K562 (cell line): Measurements from ENCODE around the gene MPV17L2.

Experiments
- ETV5 ChIP-seq: sonication (generic); formaldehyde crosslinking; IDR thresholded peaks from 2 replicates; pipeline ENCODE4 v1.4.0; 2020; ENCODE audit warnings: low read depth, mild to moderate bottlenecking, missing genetic modification reagents
- KAT2B ChIP-seq: IDR thresholded peaks from one replicate; pipeline ENCODE4 v1.6.1; 2012; ENCODE audit warnings: low read depth, mild to moderate bottlenecking, control low read depth, inconsistent platforms, low read length, moderate library complexity
- POLR2A ChIP-seq: fragments of 450-650 bp; conservative IDR thresholded peaks from 2 replicates; pipeline ENCODE4 v1.6.1; 2016
- TAF1 ChIP-seq: IDR thresholded peaks from 2 replicates; pipeline ENCODE4 v1.6.1; 2011; ENCODE audit warnings: mild to moderate bottlenecking, low read length, moderate library complexity; ENCODE audit not compliant: insufficient read depth, control insufficient read depth, severe bottlenecking; ENCODE audit errors: extremely low read depth
- ZNF232 ChIP-seq: sonication (generic); formaldehyde crosslinking; IDR thresholded peaks from 2 replicates; pipeline ENCODE4 v1.8.0; 2022; ENCODE audit warnings: mild to moderate bottlenecking, missing genetic modification reagents
- ZNF274 ChIP-seq: IDR thresholded peaks from 2 replicates; pipeline ENCODE4 v1.6.1; 2011; ENCODE audit warnings: low read depth, mild to moderate bottlenecking, low read length, moderate library complexity, borderline replicate concordance
- ZNF589 ChIP-seq: fragments of 200-800 bp; sonication (Bioruptor generic); IDR thresholded peaks from 2 replicates; pipeline ENCODE4 v1.6.1; 2016; ENCODE audit warnings: low read depth, missing genetic modification characterization, missing compliant biosample characterization
- TF ChIP-seq, protein P1 (sequence below): fragments of 450-650 bp; IDR thresholded peaks from 2 replicates; pipeline ENCODE4 v1.7.1; 2018; ENCODE audit warnings: mild to moderate bottlenecking, low read depth; ENCODE audit not compliant: partially characterized antibody
- TF ChIP-seq, protein P2 (sequence below): sonication (generic); formaldehyde crosslinking; IDR thresholded peaks from 2 replicates; pipeline ENCODE4 v1.9.0; 2022; ENCODE audit warnings: mild to moderate bottlenecking, missing genetic modification reagents
- TF ChIP-seq, protein P3 (sequence below): fragments of 250-450 bp; sonication (Bioruptor Pico); IDR thresholded peaks from 2 replicates; pipeline ENCODE4 v1.8.0; 2021; ENCODE audit warnings: moderate library complexity, mild to moderate bottlenecking, inconsistent platforms
- TF ChIP-seq, protein P4 (sequence below): fragments of 250-450 bp; sonication (Bioruptor Pico); IDR thresholded peaks from 2 replicates; pipeline ENCODE4 v1.5.0; 2021; ENCODE audit warnings: mild to moderate bottlenecking, moderate library complexity
- TF ChIP-seq, protein P5 (sequence below), 3 experiments: IDR thresholded peaks in 2 of 3; conservative IDR thresholded peaks in 1 of 3; 2 replicates each; pipeline ENCODE4 v1.5.1; 2011 to 2012; ENCODE audit warnings: low read length in 3 of 3, mild to moderate bottlenecking in 3 of 3, control low read depth in 2 of 3, improper control_type of control experiment in 1 of 3, inconsistent platforms in 1 of 3, low read depth in 1 of 3, mixed read lengths in 1 of 3, moderate library complexity in 1 of 3; ENCODE audit not compliant: insufficient read depth in 2 of 3

DNA sequence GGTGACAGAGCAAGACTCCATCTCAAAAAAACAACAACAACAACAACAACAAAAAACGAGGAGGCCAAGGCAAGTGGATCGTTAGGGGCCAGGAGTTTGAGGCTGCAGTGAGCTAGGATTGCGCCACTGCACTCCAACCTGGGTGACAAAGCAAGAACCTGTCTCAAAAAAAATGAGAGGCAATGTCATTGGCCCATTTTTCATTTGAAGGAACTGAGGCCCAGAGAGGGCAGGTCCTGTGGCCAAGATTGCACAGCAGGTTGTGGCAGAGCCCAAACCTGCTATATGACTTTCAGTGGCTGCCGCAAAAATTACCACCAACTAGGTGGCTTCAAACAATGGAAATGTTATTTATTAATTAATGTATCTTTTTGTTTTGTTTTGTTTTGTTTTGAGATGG, 34.6 kb upstream of the MPV17L2 start:
- TF ChIP-seq, protein P1, sequence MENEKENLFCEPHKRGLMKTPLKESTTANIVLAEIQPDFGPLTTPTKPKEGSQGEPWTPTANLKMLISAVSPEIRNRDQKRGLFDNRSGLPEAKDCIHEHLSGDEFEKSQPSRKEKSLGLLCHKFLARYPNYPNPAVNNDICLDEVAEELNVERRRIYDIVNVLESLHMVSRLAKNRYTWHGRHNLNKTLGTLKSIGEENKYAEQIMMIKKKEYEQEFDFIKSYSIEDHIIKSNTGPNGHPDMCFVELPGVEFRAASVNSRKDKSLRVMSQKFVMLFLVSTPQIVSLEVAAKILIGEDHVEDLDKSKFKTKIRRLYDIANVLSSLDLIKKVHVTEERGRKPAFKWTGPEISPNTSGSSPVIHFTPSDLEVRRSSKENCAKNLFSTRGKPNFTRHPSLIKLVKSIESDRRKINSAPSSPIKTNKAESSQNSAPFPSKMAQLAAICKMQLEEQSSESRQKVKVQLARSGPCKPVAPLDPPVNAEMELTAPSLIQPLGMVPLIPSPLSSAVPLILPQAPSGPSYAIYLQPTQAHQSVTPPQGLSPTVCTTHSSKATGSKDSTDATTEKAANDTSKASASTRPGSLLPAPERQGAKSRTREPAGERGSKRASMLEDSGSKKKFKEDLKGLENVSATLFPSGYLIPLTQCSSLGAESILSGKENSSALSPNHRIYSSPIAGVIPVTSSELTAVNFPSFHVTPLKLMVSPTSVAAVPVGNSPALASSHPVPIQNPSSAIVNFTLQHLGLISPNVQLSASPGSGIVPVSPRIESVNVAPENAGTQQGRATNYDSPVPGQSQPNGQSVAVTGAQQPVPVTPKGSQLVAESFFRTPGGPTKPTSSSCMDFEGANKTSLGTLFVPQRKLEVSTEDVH: no peak
- no peak for TF ChIP-seq ZNF232 (CRISPR knock-in tag)
- no peak for TF ChIP-seq ZNF274
- TF ChIP-seq KAT2B: no peak
- TF ChIP-seq, protein P2, sequence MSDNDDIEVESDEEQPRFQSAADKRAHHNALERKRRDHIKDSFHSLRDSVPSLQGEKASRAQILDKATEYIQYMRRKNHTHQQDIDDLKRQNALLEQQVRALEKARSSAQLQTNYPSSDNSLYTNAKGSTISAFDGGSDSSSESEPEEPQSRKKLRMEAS (CRISPR knock-in tag): no peak
- TF ChIP-seq TAF1: no peak
- TF ChIP-seq, protein P3, sequence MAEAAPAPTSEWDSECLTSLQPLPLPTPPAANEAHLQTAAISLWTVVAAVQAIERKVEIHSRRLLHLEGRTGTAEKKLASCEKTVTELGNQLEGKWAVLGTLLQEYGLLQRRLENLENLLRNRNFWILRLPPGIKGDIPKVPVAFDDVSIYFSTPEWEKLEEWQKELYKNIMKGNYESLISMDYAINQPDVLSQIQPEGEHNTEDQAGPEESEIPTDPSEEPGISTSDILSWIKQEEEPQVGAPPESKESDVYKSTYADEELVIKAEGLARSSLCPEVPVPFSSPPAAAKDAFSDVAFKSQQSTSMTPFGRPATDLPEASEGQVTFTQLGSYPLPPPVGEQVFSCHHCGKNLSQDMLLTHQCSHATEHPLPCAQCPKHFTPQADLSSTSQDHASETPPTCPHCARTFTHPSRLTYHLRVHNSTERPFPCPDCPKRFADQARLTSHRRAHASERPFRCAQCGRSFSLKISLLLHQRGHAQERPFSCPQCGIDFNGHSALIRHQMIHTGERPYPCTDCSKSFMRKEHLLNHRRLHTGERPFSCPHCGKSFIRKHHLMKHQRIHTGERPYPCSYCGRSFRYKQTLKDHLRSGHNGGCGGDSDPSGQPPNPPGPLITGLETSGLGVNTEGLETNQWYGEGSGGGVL (CRISPR knock-in tag): no peak
- TF ChIP-seq, protein P4, sequence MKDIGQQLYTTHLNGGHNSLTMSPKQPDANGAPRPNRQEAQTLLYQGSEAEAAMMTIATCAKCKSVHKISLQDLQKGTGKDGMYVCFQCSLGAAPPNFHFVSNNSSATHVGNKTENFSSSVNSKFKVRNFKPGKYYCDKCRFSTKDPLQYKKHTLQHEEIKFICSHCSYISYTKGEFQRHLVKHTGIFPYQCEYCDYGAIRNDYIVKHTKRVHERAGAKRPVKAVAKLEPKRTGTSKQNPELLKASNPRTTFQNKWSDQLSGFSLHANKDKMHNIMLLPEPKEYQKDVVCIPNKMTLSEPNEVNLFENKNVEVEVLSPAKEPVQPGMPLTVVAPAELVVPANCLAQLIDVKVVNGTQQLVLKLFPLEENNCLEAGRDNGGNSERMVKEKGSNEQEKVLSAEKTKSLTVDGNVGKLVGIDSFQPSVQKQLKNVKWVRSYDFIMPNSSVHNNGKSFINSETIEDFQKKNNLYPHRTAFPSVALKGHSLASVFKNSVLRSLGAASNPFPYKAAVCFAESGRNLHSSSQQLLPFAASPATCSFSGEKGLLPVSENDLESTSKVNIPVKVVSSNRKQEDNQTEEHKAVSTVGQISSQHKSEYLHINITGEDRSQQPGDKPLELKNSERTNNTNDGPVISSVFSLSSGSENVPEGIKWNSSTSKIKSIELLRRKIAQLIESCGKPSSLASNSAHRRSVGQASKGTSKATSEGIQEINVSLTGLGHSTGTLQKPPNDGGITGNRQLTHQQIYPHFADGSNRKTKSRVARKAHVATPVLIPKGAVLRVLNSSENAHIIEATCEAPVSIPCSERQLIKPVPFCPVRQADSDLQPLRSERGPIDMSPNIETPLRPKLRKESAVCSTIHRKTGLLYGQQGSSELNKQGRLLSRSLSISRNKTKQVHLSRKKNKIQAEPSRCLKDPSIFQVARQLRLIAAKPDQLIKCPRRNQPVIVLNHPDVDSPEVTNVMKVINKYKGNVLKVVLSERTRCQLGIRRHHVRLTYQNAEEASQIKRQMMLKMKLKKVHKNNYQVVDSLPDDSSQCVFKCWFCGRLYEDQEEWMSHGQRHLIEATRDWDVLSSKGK (CRISPR knock-in tag): no peak
- no peak for TF ChIP-seq ZNF589 (CRISPR knock-in tag)
- TF ChIP-seq, protein P5, sequence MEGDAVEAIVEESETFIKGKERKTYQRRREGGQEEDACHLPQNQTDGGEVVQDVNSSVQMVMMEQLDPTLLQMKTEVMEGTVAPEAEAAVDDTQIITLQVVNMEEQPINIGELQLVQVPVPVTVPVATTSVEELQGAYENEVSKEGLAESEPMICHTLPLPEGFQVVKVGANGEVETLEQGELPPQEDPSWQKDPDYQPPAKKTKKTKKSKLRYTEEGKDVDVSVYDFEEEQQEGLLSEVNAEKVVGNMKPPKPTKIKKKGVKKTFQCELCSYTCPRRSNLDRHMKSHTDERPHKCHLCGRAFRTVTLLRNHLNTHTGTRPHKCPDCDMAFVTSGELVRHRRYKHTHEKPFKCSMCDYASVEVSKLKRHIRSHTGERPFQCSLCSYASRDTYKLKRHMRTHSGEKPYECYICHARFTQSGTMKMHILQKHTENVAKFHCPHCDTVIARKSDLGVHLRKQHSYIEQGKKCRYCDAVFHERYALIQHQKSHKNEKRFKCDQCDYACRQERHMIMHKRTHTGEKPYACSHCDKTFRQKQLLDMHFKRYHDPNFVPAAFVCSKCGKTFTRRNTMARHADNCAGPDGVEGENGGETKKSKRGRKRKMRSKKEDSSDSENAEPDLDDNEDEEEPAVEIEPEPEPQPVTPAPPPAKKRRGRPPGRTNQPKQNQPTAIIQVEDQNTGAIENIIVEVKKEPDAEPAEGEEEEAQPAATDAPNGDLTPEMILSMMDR (IDR thresholded peaks at IDR 0.05 in 2 of 3, conservative IDR thresholded peaks at IDR 0.05 in 1 of 3; ENCODE audit: insufficient read depth in 2 of 3, low read depth in 1 of 3, low read length in 3 of 3): no peak
- no peak for TF ChIP-seq ETV5 (CRISPR knock-in tag)
- TF ChIP-seq POLR2A: no peak
